ENCODE results near the gene LGALS12.

The LGALS12 gene

GRCh38 chr11:63505857-63506528, at the start of gene LGALS12:
TSS of gene LGALS12 (plus strand) at chr11:63506084. CDS start at chr11:63506459, 375 bp downstream.
- peak; percentile 82 for DNase-seq

- no peak for DNase-seq
These were observed 46.3 kb upstream of the LGALS12 start for GRCh38 chr11:63459586-63459985.

GRCh38 chr11:63462137-63462536, 43.7 kb upstream of the LGALS12 start:
- no peak for DNase-seq

- no peak for DNase-seq
These were observed 35.6 kb upstream of the LGALS12 start for GRCh38 chr11:63470311-63470710.

- no peak for DNase-seq
These were observed 33.5 kb upstream of the LGALS12 start for GRCh38 chr11:63472372-63472771.

- DNase-seq, result no peak
These were observed 29.3 kb upstream of the LGALS12 start for GRCh38 chr11:63476618-63477017.

- peak; percentile 76 for DNase-seq
These were observed 27.0 kb upstream of the LGALS12 start for GRCh38 chr11:63478896-63479295.

GRCh38 chr11:63480039-63480438, 25.8 kb upstream of the LGALS12 start:
- DNase-seq, result no peak

- DNase-seq, result no peak
These were observed 20.1 kb upstream of the LGALS12 start for GRCh38 chr11:63485777-63486176.

- no peak for DNase-seq
These were observed 17.1 kb upstream of the LGALS12 start for GRCh38 chr11:63488789-63489188.

GRCh38 chr11:63489879-63490278, 16.0 kb upstream of the LGALS12 start:
- no peak for DNase-seq

- DNase-seq, result peak; percentile 88
These were observed 15.2 kb upstream of the LGALS12 start, which contains the start of gene PLAAT5 for GRCh38 chr11:63490551-63491239. TSS of gene PLAAT5 (minus strand) at chr11:63491167. CDS start at chr11:63491034, 133 bp downstream.

GRCh38 chr11:63491240-63491587, 14.7 kb upstream of the LGALS12 start:
- no peak for DNase-seq

GRCh38 chr11:63491636-63492372, 14.1 kb upstream of the LGALS12 start:
- peak; percentile 83 for DNase-seq

GRCh38 chr11:63492441-63492840, 13.4 kb upstream of the LGALS12 start:
- no peak for DNase-seq

- no peak for DNase-seq
These were observed 12.8 kb upstream of the LGALS12 start for GRCh38 chr11:63493127-63493526.

- DNase-seq, result no peak
These were observed 10.9 kb upstream of the LGALS12 start for GRCh38 chr11:63494975-63495374.

- no peak for DNase-seq
These were observed 6.0 kb upstream of the LGALS12 start for GRCh38 chr11:63499874-63500273.

GRCh38 chr11:63501236-63501635, 4.6 kb upstream of the LGALS12 start:
- no peak for DNase-seq

- DNase-seq, result peak; percentile 57
These were observed 3.5 kb upstream of the LGALS12 start for GRCh38 chr11:63502252-63502820.

GRCh38 chr11:63503492-63503891, 2.4 kb upstream of the LGALS12 start:
- no peak for DNase-seq

GRCh38 chr11:63504054-63504453, 1.8 kb upstream of the LGALS12 start:
- no peak for DNase-seq

GRCh38 chr11:63504933-63505586, 824 bp upstream of the LGALS12 start:
- DNase-seq, result no peak

Measured in hematopoietic multipotent progenitor cell treated with erythropoietin and hydrocortisone succinate and interleukin-3 and kit ligand, for 8 days (in vitro differentiated cells).